GM12801 (cell line): Measurements from ENCODE around the gene PAPPA2.

Experiments
- CTCF ChIP-seq: IDR thresholded peaks from one replicate; pipeline ENCODE4 v1.5.1; 2011; ENCODE audit warnings: control low read depth; ENCODE audit not compliant: insufficient read length; ENCODE audit errors: extremely low read depth

The PAPPA2 gene

GRCh38 chr1:176802316-176802715 lies 339.3 kb downstream of the PAPPA2 start:
- no peak for TF ChIP-seq CTCF

- TF ChIP-seq CTCF: no peak
Observed at GRCh38 chr1:176803042-176803441, 340.1 kb downstream of the PAPPA2 start.

- TF ChIP-seq CTCF: no peak
Observed at GRCh38 chr1:176803596-176803995, 340.6 kb downstream of the PAPPA2 start.

GRCh38 chr1:176809292-176809691 lies 346.3 kb downstream of the PAPPA2 start:
- TF ChIP-seq CTCF: no peak

- no peak for TF ChIP-seq CTCF
Observed at GRCh38 chr1:176811511-176812288, 348.7 kb downstream of the PAPPA2 start.

- TF ChIP-seq CTCF: no peak
Observed at GRCh38 chr1:176815621-176816020, 352.6 kb downstream of the PAPPA2 start.

- no peak for TF ChIP-seq CTCF
Observed at GRCh38 chr1:176816232-176816631, 353.3 kb downstream of the PAPPA2 start.
